B cell (primary cell): ENCODE measurements around the gene AATK.

Experiments used
- EZH2 ChIP-seq: IDR thresholded peaks from 2 replicates; pipeline ENCODE4 v1.6.1; 2012; ENCODE audit warnings: borderline replicate concordance, low read depth, mild to moderate bottlenecking, moderate library complexity, low read length; ENCODE audit not compliant: insufficient read depth, poor library complexity, severe bottlenecking
- TF ChIP-seq, protein P1 (sequence below): fragments of 200-600 bp; IDR thresholded peaks from one replicate; pipeline ENCODE4 v1.8.0; 2022; ENCODE audit warnings: antibody characterized with exemption, mild to moderate bottlenecking

DNA sequence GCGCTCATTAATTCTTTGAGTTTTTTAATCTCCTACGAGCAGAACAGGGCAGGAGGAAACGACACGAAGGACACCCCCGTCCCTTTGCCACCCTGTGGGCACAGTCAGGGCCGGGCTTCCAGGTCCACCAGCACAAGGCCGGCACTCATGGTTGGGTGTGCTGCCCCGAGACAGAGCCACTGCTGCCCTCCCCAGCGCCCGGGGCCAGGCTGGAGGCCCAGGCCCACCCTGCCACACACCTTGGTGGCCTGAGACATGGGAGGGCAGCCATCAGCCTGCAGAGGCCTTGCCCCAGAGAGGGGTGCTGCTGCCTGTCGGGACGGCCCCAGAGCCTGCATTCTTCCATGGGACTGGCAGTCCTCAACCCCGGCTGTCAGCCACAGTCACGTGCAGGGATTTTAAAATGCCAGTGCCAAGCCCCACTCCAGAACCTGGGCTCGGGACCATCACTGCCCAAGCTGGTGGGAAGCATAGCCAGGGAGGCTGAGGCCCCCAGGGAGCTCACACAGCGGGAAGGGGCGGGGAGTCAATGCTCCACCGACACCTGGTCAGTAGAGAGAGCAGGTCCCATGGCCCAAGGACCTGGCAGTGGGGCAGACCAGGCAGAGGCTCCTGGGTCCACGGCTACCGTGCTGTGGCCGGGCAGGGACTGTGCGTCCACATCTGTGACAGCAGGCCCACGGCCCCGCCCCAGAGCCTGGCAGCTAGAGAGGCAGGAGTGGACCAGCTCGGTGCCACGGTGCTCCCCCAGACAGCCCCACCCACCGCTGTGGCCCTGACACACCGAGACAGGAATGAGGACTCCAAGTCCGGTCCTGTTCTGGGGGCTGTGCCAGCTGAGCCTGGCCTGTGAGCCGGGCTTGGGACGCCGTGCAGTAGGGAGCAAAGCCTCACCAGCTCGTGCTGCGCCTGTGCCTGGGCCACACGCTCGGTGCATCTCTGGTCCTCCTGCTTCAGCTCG lies 29.2 kb upstream of the AATK start:
- TF ChIP-seq, protein P1, sequence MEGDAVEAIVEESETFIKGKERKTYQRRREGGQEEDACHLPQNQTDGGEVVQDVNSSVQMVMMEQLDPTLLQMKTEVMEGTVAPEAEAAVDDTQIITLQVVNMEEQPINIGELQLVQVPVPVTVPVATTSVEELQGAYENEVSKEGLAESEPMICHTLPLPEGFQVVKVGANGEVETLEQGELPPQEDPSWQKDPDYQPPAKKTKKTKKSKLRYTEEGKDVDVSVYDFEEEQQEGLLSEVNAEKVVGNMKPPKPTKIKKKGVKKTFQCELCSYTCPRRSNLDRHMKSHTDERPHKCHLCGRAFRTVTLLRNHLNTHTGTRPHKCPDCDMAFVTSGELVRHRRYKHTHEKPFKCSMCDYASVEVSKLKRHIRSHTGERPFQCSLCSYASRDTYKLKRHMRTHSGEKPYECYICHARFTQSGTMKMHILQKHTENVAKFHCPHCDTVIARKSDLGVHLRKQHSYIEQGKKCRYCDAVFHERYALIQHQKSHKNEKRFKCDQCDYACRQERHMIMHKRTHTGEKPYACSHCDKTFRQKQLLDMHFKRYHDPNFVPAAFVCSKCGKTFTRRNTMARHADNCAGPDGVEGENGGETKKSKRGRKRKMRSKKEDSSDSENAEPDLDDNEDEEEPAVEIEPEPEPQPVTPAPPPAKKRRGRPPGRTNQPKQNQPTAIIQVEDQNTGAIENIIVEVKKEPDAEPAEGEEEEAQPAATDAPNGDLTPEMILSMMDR, result no peak
- TF ChIP-seq EZH2, result no peak
